Measurements from ENCODE around the gene MOSMO.
"Not testable (repeated sequence)": the region's sequence is repeated elsewhere in the genome, so short reads cannot be mapped to it uniquely, and the experiment has no call there.

The MOSMO gene

GRCh38 chr16:22007509-22008214, at the start of gene MOSMO:
TSS of gene MOSMO (plus strand) at chr16:22008111. CDS start at chr16:22008302, 191 bp downstream.
- peak; percentile 56 for DNase-seq (ENCODE audit: low read depth)

GRCh38 chr16:21959050-21959449, 48.9 kb upstream of the MOSMO start:
- no peak for DNase-seq (ENCODE audit: low read depth)

- DNase-seq (ENCODE audit: low read depth): no peak
These were observed 45.4 kb upstream of the MOSMO start for GRCh38 chr16:21962475-21962874.

GRCh38 chr16:21963887-21964286, 44.0 kb upstream of the MOSMO start:
- DNase-seq (ENCODE audit: low read depth): no peak

- DNase-seq (ENCODE audit: low read depth): no peak
These were observed 43.6 kb upstream of the MOSMO start for GRCh38 chr16:21964353-21964752.

- no peak for DNase-seq (ENCODE audit: low read depth)
These were observed 36.1 kb upstream of the MOSMO start for GRCh38 chr16:21971856-21972255.

- DNase-seq (ENCODE audit: low read depth): no peak
These were observed 34.0 kb upstream of the MOSMO start for GRCh38 chr16:21973945-21974344.

- no peak for DNase-seq (ENCODE audit: low read depth)
These were observed 27.9 kb upstream of the MOSMO start for GRCh38 chr16:21980032-21980431.

- no peak for DNase-seq (ENCODE audit: low read depth)
These were observed 25.8 kb upstream of the MOSMO start for GRCh38 chr16:21982108-21982507.

- DNase-seq (ENCODE audit: low read depth): no peak
These were observed 23.8 kb upstream of the MOSMO start for GRCh38 chr16:21984062-21984461.

- no peak for DNase-seq (ENCODE audit: low read depth)
These were observed 22.4 kb upstream of the MOSMO start for GRCh38 chr16:21985524-21985923.

GRCh38 chr16:21986692-21987246, 21.1 kb upstream of the MOSMO start:
- no peak for DNase-seq (ENCODE audit: low read depth)

GRCh38 chr16:21987498-21987897, 20.4 kb upstream of the MOSMO start:
- DNase-seq (ENCODE audit: low read depth): no peak

- no peak for DNase-seq (ENCODE audit: low read depth)
These were observed 18.8 kb upstream of the MOSMO start for GRCh38 chr16:21989133-21989532.

- DNase-seq (ENCODE audit: low read depth): no peak
These were observed 18.2 kb upstream of the MOSMO start for GRCh38 chr16:21989751-21990150.

- no peak for DNase-seq (ENCODE audit: low read depth)
These were observed 17.4 kb upstream of the MOSMO start for GRCh38 chr16:21990381-21990944.

- DNase-seq (ENCODE audit: low read depth): no peak
These were observed 16.3 kb upstream of the MOSMO start for GRCh38 chr16:21991621-21992020.

GRCh38 chr16:21994856-21995465, 12.9 kb upstream of the MOSMO start:
- no peak for DNase-seq (ENCODE audit: low read depth)

- no peak for DNase-seq (ENCODE audit: low read depth)
These were observed 10.8 kb upstream of the MOSMO start for GRCh38 chr16:21996923-21997696.

GRCh38 chr16:21997697-21998480, 10.0 kb upstream of the MOSMO start:
- DNase-seq (ENCODE audit: low read depth): no peak

GRCh38 chr16:22001591-22001990, 6.3 kb upstream of the MOSMO start:
- DNase-seq (ENCODE audit: low read depth): no peak

- not testable (repeated sequence) for DNase-seq (ENCODE audit: low read depth)
These were observed 5.9 kb upstream of the MOSMO start for GRCh38 chr16:22002047-22002446.

Data from stimulated activated CD8-positive, alpha-beta memory T cell treated with anti-CD3 and anti-CD28 coated beads, Interleukin-4, amount 100 ng/mL, for 24 hours (primary cell).